SK-N-MC (cell line): ENCODE results near the gene CCDC167.

Experiments used
- DNase-seq: peaks from one replicate; pipeline ENCODE4 v3.0.0-alpha.2; 2011; ENCODE audit warnings: low read depth, low spot score
- H3K27ac ChIP-seq: fragments of 200-600 bp; sonication (generic); 2 replicates; pipeline ENCODE4 v1.5.1; 2016; ENCODE audit warnings: mixed run types
- H3K36me3 ChIP-seq: fragments of 200-600 bp; sonication (generic); 2 replicates; pipeline ENCODE4 v1.6.1; 2017; ENCODE audit warnings: antibody characterized with exemption, low read length, mixed read lengths; ENCODE audit not compliant: insufficient read depth
- H3K4me3 ChIP-seq: fragments of 200-600 bp; sonication (generic); 2 replicates; pipeline ENCODE4 v1.5.1; 2016
- H3K9ac ChIP-seq: fragments of 200-600 bp; sonication (generic); 2 replicates; pipeline ENCODE4 v1.8.0; 2017; ENCODE audit warnings: mixed run types, mixed read lengths; ENCODE audit not compliant: insufficient read length
- H3K9me3 ChIP-seq: fragments of 200-600 bp; sonication (generic); 2 replicates; pipeline ENCODE4 v1.6.1; 2017; ENCODE audit warnings: low read depth, mild to moderate bottlenecking, antibody characterized with exemption, low read length, moderate library complexity, mixed read lengths
- EZH2 ChIP-seq: fragments of 200-600 bp; sonication (generic); IDR thresholded peaks from one replicate; pipeline ENCODE4 v1.6.1; 2017; ENCODE audit warnings: antibody characterized with exemption
- FOXP2 ChIP-seq: optimal IDR thresholded peaks from 2 replicates; pipeline ENCODE3; 2011; ENCODE audit warnings: mild to moderate bottlenecking, moderate library complexity; ENCODE audit not compliant: insufficient read depth; ENCODE audit errors: extremely low read length, control extremely low read depth
- POLR2AphosphoS5 ChIP-seq: IDR thresholded peaks from 2 replicates; pipeline ENCODE4 v1.6.1; 2012; ENCODE audit warnings: mild to moderate bottlenecking, low read depth, low read length, borderline replicate concordance

The CCDC167 gene

GRCh38 chr6:37441651-37442050 lies 58.0 kb downstream of the CCDC167 start:
- no peak overlapping the region for H3K9ac ChIP-seq
- no peak for TF ChIP-seq POLR2AphosphoS5
- no peak for DNase-seq
- H3K4me3 ChIP-seq, result no peak overlapping the region
- H3K9me3 ChIP-seq, result no peaks in the 10 kb centered on the region
- H3K27ac ChIP-seq, result no peak overlapping the region
- H3K36me3 ChIP-seq, result peaks cover 35% of the 10 kb centered on the region

GRCh38 chr6:37438930-37439329 lies 60.8 kb downstream of the CCDC167 start:
- H3K9ac ChIP-seq, result no peak overlapping the region
- no peak overlapping the region for H3K4me3 ChIP-seq
- peaks cover 30% of the 10 kb centered on the region; the same call in 1 of the 2 replicates for H3K36me3 ChIP-seq
- DNase-seq, result no peak
- TF ChIP-seq FOXP2, result no peak
- TF ChIP-seq EZH2, result no peak
- no peak for TF ChIP-seq POLR2AphosphoS5
- H3K27ac ChIP-seq, result no peak overlapping the region
- H3K9me3 ChIP-seq, result no peaks in the 10 kb centered on the region

GRCh38 chr6:37435816-37436215 lies 63.9 kb downstream of the CCDC167 start:
- Histone ChIP-seq H3K36me3 (peaks cover 27% of the 10 kb centered on the region; the same call in 1 of the 2 replicates), H3K4me3 (no peak overlapping the region), H3K27ac (no peak overlapping the region), H3K9me3 (no peaks in the 10 kb centered on the region), H3K9ac (no peak overlapping the region)
- TF ChIP-seq FOXP2 (no peak), POLR2AphosphoS5 (no peak), EZH2 (no peak)
- no peak for DNase-seq

GRCh38 chr6:37435373-37435772 lies 64.3 kb downstream of the CCDC167 start:
- no peak for DNase-seq
- Histone ChIP-seq H3K9me3 (no peaks in the 10 kb centered on the region), H3K9ac (no peak overlapping the region), H3K27ac (no peak overlapping the region), H3K36me3 (peaks cover 27% of the 10 kb centered on the region; the same call in 1 of the 2 replicates), H3K4me3 (no peak overlapping the region)
- TF ChIP-seq EZH2 (no peak), POLR2AphosphoS5 (no peak), FOXP2 (no peak)

- DNase-seq, result no peak
- Histone ChIP-seq H3K36me3 (peaks cover 21% of the 10 kb centered on the region; the same call in 1 of the 2 replicates), H3K9ac (peak overlapping the region; percentile 83), H3K4me3 (peak overlapping the region; percentile 90), H3K9me3 (no peaks in the 10 kb centered on the region), H3K27ac (no peak overlapping the region)
- TF ChIP-seq FOXP2, result no peak
- no peak for TF ChIP-seq EZH2
- TF ChIP-seq POLR2AphosphoS5, result no peak
Measured at GRCh38 chr6:37433657-37434271, 65.9 kb downstream of the CCDC167 start.
